Hindlimb muscle (tissue), 1 donor: Measurements from ENCODE around the gene SRSF9. TPM values are rescaled to one million over a fixed set of nuclear protein-coding genes. Genes with fewer than 3 reads are reported as not detected.

Experiments
- polyA plus RNA-seq: library from polyadenylated mRNA; unstranded; fragments of 120-200 nt; gene quantifications from one replicate; pipeline ENCODE4 v1.2.1, GENCODE V29; 2013; ENCODE audit not compliant: insufficient read length

The SRSF9 gene
- polyA plus RNA-seq, 1 donor: 94.2 TPM

Other genes with a start within 250 kb of the SRSF9 start
- 233 TPM for gene PXN, start 204.0 kb downstream of the SRSF9 start, polyA plus RNA-seq
- gene RNU4-2, start 177.8 kb downstream of the SRSF9 start, polyA plus RNA-seq: not detected
- not detected for gene RNU4-1, start 176.5 kb downstream of the SRSF9 start, polyA plus RNA-seq
- gene SIRT4, start 167.4 kb downstream of the SRSF9 start, polyA plus RNA-seq: 5.6 TPM
- not detected for gene PLA2G1B, start 142.0 kb downstream of the SRSF9 start, polyA plus RNA-seq
- gene MSI1, start 100.6 kb downstream of the SRSF9 start, polyA plus RNA-seq: 6.4 TPM
- 94.3 TPM for gene COX6A1, start 31.6 kb downstream of the SRSF9 start, polyA plus RNA-seq
- gene TRIAP1, start 23.4 kb downstream of the SRSF9 start, polyA plus RNA-seq: 31.3 TPM
- gene GATC, start 23.3 kb downstream of the SRSF9 start, polyA plus RNA-seq: 14.5 TPM
- 286 TPM for gene DYNLL1, start 26.4 kb upstream of the SRSF9 start, polyA plus RNA-seq
- gene COQ5, start 59.4 kb upstream of the SRSF9 start, polyA plus RNA-seq: 38.3 TPM
- gene RNF10, start 64.6 kb upstream of the SRSF9 start, polyA plus RNA-seq: 160 TPM
- gene POP5, start 111.7 kb upstream of the SRSF9 start, polyA plus RNA-seq: 22.7 TPM
- gene CABP1, start 170.9 kb upstream of the SRSF9 start, polyA plus RNA-seq: 2.5 TPM
- gene MLEC, start 217.4 kb upstream of the SRSF9 start, polyA plus RNA-seq: 66.0 TPM
- 11.0 TPM for gene UNC119B, start 240.7 kb upstream of the SRSF9 start, polyA plus RNA-seq